WERI-Rb-1 (cell line): ENCODE results near the gene BACH1.

Source experiments
- DNase-seq: peaks from one replicate; pipeline ENCODE4 v3.0.0-alpha.2; 2020
- H3K27ac ChIP-seq: fragments of 250-450 bp; sonication (Bioruptor Pico); 2 replicates; pipeline ENCODE4 v1.5.1; 2020; ENCODE audit warnings: mild to moderate bottlenecking, moderate library complexity
- H3K27me3 ChIP-seq: fragments of 250-450 bp; sonication (Bioruptor Pico); 2 replicates; pipeline ENCODE4 v1.5.1; 2021; ENCODE audit warnings: mild to moderate bottlenecking, low read depth, moderate library complexity; ENCODE audit not compliant: insufficient read depth, severe bottlenecking
- H3K36me3 ChIP-seq: fragments of 250-450 bp; sonication (Bioruptor Pico); 2 replicates; pipeline ENCODE4 v1.5.1; 2020; ENCODE audit warnings: mild to moderate bottlenecking, moderate library complexity
- H3K4me3 ChIP-seq: 2 replicates; pipeline ENCODE4 v1.5.1; 2011; ENCODE audit warnings: low read depth, mild to moderate bottlenecking, control low read depth, low read length
- H3K9me3 ChIP-seq: fragments of 250-450 bp; sonication (Bioruptor Pico); 2 replicates; pipeline ENCODE4 v1.5.1; 2021; ENCODE audit warnings: mild to moderate bottlenecking, moderate library complexity; ENCODE audit not compliant: severe bottlenecking
- TF ChIP-seq, protein P1 (sequence below): IDR thresholded peaks from 2 replicates; pipeline ENCODE4 v1.5.1; 2011; ENCODE audit warnings: low read depth, mild to moderate bottlenecking, control low read depth, inconsistent platforms, low read length

BACH1 gene

DNA sequence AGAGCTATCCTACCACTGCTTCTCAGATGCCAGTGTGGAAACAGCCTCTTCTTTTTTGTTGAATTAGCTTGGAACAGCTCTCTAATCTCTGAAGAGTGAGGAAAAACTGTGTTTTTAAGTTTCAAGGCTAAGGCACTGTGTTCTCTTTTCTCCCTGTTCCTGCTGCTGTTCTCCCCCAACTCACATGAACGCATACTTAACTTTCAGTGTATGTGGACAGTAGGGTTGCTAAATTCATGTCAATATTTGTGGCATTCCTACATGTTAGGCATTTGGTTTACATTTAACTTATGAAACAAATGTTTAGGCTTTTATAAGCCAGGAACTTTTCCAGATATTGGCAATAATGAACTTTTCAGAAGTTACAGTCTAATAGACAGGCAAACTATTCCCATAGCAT lies 6.8 kb downstream of the BACH1 start:
- Histone ChIP-seq H3K36me3 (peaks cover 24% of the 10 kb centered on the region), H3K4me3 (no peak overlapping the region), H3K27me3 (no peaks in the 10 kb centered on the region), H3K9me3 (no peaks in the 10 kb centered on the region), H3K27ac (no peak overlapping the region)
- DNase-seq, result no peak
- TF ChIP-seq, protein P1, sequence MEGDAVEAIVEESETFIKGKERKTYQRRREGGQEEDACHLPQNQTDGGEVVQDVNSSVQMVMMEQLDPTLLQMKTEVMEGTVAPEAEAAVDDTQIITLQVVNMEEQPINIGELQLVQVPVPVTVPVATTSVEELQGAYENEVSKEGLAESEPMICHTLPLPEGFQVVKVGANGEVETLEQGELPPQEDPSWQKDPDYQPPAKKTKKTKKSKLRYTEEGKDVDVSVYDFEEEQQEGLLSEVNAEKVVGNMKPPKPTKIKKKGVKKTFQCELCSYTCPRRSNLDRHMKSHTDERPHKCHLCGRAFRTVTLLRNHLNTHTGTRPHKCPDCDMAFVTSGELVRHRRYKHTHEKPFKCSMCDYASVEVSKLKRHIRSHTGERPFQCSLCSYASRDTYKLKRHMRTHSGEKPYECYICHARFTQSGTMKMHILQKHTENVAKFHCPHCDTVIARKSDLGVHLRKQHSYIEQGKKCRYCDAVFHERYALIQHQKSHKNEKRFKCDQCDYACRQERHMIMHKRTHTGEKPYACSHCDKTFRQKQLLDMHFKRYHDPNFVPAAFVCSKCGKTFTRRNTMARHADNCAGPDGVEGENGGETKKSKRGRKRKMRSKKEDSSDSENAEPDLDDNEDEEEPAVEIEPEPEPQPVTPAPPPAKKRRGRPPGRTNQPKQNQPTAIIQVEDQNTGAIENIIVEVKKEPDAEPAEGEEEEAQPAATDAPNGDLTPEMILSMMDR, result no peak

DNA sequence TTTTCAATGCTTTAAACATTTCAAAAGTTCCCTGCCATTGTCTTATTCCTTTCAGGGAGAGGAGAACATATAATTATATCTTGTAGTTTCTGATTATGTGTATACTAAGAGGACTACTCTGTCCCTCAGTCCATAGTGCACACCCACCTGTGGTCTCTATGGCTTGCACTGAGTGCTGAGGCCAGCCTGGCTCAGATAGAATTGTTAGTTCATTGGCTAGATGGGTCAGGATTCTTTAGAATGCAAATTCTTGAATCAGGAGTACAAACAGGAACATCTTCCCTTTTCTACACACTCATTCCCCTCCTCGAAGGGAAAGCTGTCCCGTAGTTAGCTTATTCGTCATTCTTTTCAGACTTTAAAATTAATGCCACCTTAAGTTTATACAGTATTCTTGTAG lies 8.2 kb downstream of the BACH1 start:
- no peak for DNase-seq
- Histone ChIP-seq H3K27ac (no peak overlapping the region), H3K4me3 (no peak overlapping the region), H3K9me3 (no peaks in the 10 kb centered on the region), H3K36me3 (peaks cover 27% of the 10 kb centered on the region), H3K27me3 (no peaks in the 10 kb centered on the region)
- TF ChIP-seq, protein P1, result no peak

DNA sequence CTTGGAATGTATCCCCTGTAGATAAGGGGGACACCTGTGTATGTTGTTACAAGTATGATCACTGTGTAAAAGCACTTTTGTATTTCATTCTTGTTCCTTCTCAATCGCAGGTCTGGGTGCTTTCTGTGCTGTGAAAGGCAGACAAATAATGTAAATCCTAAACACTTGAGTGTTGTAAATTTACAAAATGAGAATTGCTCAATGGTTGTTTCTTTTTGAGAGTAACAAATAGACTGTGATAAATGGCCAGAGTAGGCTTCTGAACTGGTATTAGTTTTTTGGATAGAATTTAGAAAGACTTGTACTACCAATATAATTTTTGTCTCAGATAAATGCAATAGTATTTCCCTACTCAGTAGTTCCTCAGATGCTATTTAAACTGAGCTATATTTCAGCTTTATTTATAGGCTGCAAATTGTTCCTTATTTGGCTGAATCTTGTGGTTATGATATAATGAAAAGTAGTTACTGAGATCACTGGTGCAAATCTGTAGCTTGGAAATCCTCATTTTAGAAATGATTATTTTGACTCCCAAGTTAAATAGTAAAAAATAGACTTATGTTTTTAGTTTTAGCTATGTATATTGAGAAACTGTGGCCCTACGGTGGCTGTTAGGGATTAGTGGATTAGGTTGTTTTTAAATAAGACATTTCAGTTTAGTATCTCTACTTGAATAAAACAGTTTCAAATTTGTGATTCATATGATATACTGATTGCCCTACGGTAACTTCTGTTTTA lies 9.2 kb downstream of the BACH1 start:
- H3K9me3 ChIP-seq, result no peaks in the 10 kb centered on the region
- no peak overlapping the region for H3K4me3 ChIP-seq
- no peak overlapping the region for H3K27ac ChIP-seq
- TF ChIP-seq, protein P1, result no peak
- H3K36me3 ChIP-seq, result peaks cover 36% of the 10 kb centered on the region
- no peaks in the 10 kb centered on the region for H3K27me3 ChIP-seq
- no peak for DNase-seq

DNA sequence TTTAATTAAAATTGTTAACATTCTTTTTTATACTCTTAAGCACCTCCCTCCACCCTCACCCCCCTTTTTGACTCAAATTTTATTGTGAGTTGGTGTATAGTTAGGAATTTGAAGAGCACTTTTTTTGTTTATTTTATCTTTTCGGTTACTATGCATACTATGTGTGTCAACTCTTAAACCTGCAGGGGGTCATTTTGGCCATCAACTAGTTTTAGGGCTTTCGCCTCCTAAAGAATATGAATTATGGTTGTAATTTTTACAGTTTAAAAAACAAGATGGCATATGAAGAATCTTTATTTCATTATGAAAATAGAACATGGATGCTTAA lies 9.7 kb downstream of the BACH1 start:
- no peak for DNase-seq
- no peaks in the 10 kb centered on the region for H3K27me3 ChIP-seq
- TF ChIP-seq, protein P1, result no peak
- no peak overlapping the region for H3K4me3 ChIP-seq
- H3K9me3 ChIP-seq, result no peaks in the 10 kb centered on the region
- no peak overlapping the region for H3K27ac ChIP-seq
- H3K36me3 ChIP-seq, result peaks cover 36% of the 10 kb centered on the region

GRCh38 chr21:29309703-29310102 lies 11.0 kb downstream of the BACH1 start:
- Histone ChIP-seq H3K9me3 (no peaks in the 10 kb centered on the region), H3K27me3 (no peaks in the 10 kb centered on the region), H3K27ac (no peak overlapping the region), H3K4me3 (no peak overlapping the region), H3K36me3 (peaks cover 38% of the 10 kb centered on the region)
- TF ChIP-seq, protein P1, result no peak
- no peak for DNase-seq

- peaks cover 28% of the 10 kb centered on the region for H3K36me3 ChIP-seq
- H3K4me3 ChIP-seq, result no peak overlapping the region
- DNase-seq, result no peak
- H3K27me3 ChIP-seq, result no peaks in the 10 kb centered on the region
- no peaks in the 10 kb centered on the region for H3K9me3 ChIP-seq
- H3K27ac ChIP-seq, result no peak overlapping the region
- TF ChIP-seq, protein P1, result no peak
These were observed 13.1 kb downstream of the BACH1 start for GRCh38 chr21:29311802-29312201.
